Measurements from ENCODE around the gene MIP. TPM values are rescaled to one million over a fixed set of nuclear protein-coding genes. Genes with fewer than 3 reads are reported as not detected.
"Not testable (repeated sequence)": the region's sequence is repeated elsewhere in the genome, so short reads cannot be mapped to it uniquely, and the experiment has no call there.

Gene MIP
- total RNA-seq, result under 0.01 and 0.40 TPM in 2 replicates

- DNase-seq (ENCODE audit: low read depth in 2 of 2), result no peak
Observed at GRCh38 chr12:56454557-56454956, at the start of gene MIP. Gene MIP, minus strand, starts transcription at chr12:56454657. Its CDS starts 44 bp downstream, at chr12:56454613.

- not testable (repeated sequence) for DNase-seq (ENCODE audit: low read depth in 2 of 2)
Observed at GRCh38 chr12:56499879-56500278, 45.4 kb upstream of the MIP start.

- DNase-seq (ENCODE audit: low read depth in 2 of 2), result not testable (repeated sequence)
Observed at GRCh38 chr12:56499452-56499851, 45.0 kb upstream of the MIP start.

- DNase-seq (ENCODE audit: low read depth in 2 of 2), result not testable (repeated sequence)
Observed at GRCh38 chr12:56498126-56498902, 43.9 kb upstream of the MIP start.

- DNase-seq (ENCODE audit: low read depth in 2 of 2), result peak in 1 of 2 donors; percentile 52
Observed at GRCh38 chr12:56496704-56497103, 42.2 kb upstream of the MIP start.

- not testable (repeated sequence) for DNase-seq (ENCODE audit: low read depth in 2 of 2)
Observed at GRCh38 chr12:56494481-56494880, 40.0 kb upstream of the MIP start.

- DNase-seq (ENCODE audit: low read depth in 2 of 2), result not testable (repeated sequence)
Observed at GRCh38 chr12:56494106-56494415, 39.6 kb upstream of the MIP start.

GRCh38 chr12:56493409-56494105, 39.1 kb upstream of the MIP start:
- DNase-seq (ENCODE audit: low read depth in 2 of 2), result not testable (repeated sequence)

GRCh38 chr12:56490360-56490759, 35.9 kb upstream of the MIP start:
- DNase-seq (ENCODE audit: low read depth in 2 of 2), result no peak

GRCh38 chr12:56488041-56488955, 33.8 kb upstream of the MIP start, which contains the start of gene GLS2:
Gene GLS2, minus strand, starts transcription at chr12:56488161. Its CDS starts 43 bp downstream, at chr12:56488118.
- peak; percentile 74 to 76 for DNase-seq (ENCODE audit: low read depth in 2 of 2)

GRCh38 chr12:56487448-56488040, 33.1 kb upstream of the MIP start:
- peak; percentile 8 to 17 for DNase-seq (ENCODE audit: low read depth in 2 of 2)

GRCh38 chr12:56486694-56487093, 32.2 kb upstream of the MIP start:
- DNase-seq (ENCODE audit: low read depth in 2 of 2), result no peak

- DNase-seq (ENCODE audit: low read depth in 2 of 2), result no peak
Observed at GRCh38 chr12:56484566-56484965, 30.1 kb upstream of the MIP start.

GRCh38 chr12:56479625-56480024, 25.2 kb upstream of the MIP start:
- no peak for DNase-seq (ENCODE audit: low read depth in 2 of 2)

- DNase-seq (ENCODE audit: low read depth in 2 of 2), result no peak
Observed at GRCh38 chr12:56477521-56478225, 23.2 kb upstream of the MIP start.

GRCh38 chr12:56476972-56477432, 22.5 kb upstream of the MIP start:
- no peak for DNase-seq (ENCODE audit: low read depth in 2 of 2)

- no peak for DNase-seq (ENCODE audit: low read depth in 2 of 2)
Observed at GRCh38 chr12:56476143-56476542, 21.7 kb upstream of the MIP start.

- no peak for DNase-seq (ENCODE audit: low read depth in 2 of 2)
Observed at GRCh38 chr12:56474389-56474788, 19.9 kb upstream of the MIP start.

- DNase-seq (ENCODE audit: low read depth in 2 of 2), result peak; percentile 28 to 62
Observed at GRCh38 chr12:56469007-56469930, 14.8 kb upstream of the MIP start.
